HEK293 (cell line): Measurements from ENCODE around the gene ALDH8A1.

Experiments used
- AEBP2 ChIP-seq: fragments of 450-650 bp; formaldehyde crosslinking; IDR thresholded peaks from 2 replicates; pipeline ENCODE4 v1.5.1; 2016; ENCODE audit warnings: missing biosample characterization, missing genetic modification characterization, borderline replicate concordance
- CTCF ChIP-seq: fragments of 450-650 bp; formaldehyde crosslinking; IDR thresholded peaks from 2 replicates; pipeline ENCODE4 v1.5.1; 2016; ENCODE audit warnings: missing biosample characterization, missing genetic modification characterization
- YY1 ChIP-seq: fragments of 450-650 bp; formaldehyde crosslinking; IDR thresholded peaks from 2 replicates; pipeline ENCODE4 v1.5.1; 2018; ENCODE audit warnings: missing biosample characterization, missing genetic modification characterization
- ZBTB17 ChIP-seq: fragments of 450-650 bp; formaldehyde crosslinking; IDR thresholded peaks from 2 replicates; pipeline ENCODE4 v1.5.1; 2016; ENCODE audit warnings: missing biosample characterization, missing genetic modification characterization
- ZNF10 ChIP-seq: fragments of 450-650 bp; formaldehyde crosslinking; IDR thresholded peaks from 2 replicates; pipeline ENCODE4 v1.5.1; 2017; ENCODE audit warnings: missing biosample characterization, missing genetic modification characterization
- ZNF140 ChIP-seq: fragments of 450-650 bp; formaldehyde crosslinking; IDR thresholded peaks from 2 replicates; pipeline ENCODE4 v1.5.1; 2016; ENCODE audit warnings: missing biosample characterization, missing genetic modification characterization
- ZNF155 ChIP-seq: fragments of 450-650 bp; formaldehyde crosslinking; IDR thresholded peaks from 2 replicates; pipeline ENCODE4 v1.5.1; 2016; ENCODE audit warnings: missing biosample characterization, missing genetic modification characterization
- ZNF311 ChIP-seq: fragments of 450-650 bp; formaldehyde crosslinking; IDR thresholded peaks from 2 replicates; pipeline ENCODE4 v1.5.1; 2017; ENCODE audit warnings: missing biosample characterization, missing genetic modification characterization, borderline replicate concordance
- ZNF629 ChIP-seq: fragments of 450-650 bp; formaldehyde crosslinking; IDR thresholded peaks from 2 replicates; pipeline ENCODE4 v1.5.1; 2017; ENCODE audit warnings: missing biosample characterization, missing genetic modification characterization
- TF ChIP-seq, protein P1 (sequence below): fragments of 450-650 bp; formaldehyde crosslinking; IDR thresholded peaks from 2 replicates; pipeline ENCODE4 v1.5.1; 2016; ENCODE audit warnings: missing biosample characterization, missing genetic modification characterization, low read depth
- TF ChIP-seq, protein P2 (sequence below): fragments of 450-650 bp; formaldehyde crosslinking; IDR thresholded peaks from 2 replicates; pipeline ENCODE4 v1.5.1; 2016; ENCODE audit warnings: missing biosample characterization, missing genetic modification characterization

DNA sequence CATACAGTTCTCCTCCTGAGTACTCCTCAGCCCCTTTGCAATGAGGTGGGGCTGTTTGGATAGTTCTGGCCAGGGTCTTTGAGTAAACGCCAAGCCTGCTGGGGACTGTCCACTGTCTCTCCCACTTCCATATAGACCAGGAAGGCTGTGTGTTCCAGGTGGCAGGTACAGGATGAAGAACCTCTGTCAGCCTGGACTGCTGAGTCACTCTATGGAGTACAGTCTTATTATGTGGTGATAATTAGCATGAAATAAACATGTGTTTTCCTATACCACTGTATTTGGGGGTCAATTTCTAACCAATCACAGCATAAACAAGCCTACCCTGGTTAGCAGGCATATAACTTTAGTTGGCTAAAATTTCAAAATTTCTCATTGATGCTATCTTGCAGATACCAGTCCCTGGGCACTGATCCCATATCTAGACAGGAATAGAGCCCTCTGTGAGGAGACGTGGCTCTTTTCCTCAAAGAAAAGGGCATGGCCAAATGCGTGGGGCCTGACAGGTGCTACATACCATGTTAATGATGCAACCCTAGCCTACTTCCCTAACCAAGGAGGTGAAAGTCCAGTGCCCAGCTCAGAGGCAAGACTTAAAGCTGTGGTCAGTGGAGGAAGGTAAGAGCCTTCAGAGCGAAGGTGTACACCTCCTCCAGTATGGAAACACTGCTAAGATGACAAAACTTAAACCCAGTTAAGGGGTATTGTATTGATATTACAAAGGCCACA lies 4.5 kb upstream of the ALDH8A1 start:
- no peak for TF ChIP-seq CTCF
- TF ChIP-seq, protein P1, sequence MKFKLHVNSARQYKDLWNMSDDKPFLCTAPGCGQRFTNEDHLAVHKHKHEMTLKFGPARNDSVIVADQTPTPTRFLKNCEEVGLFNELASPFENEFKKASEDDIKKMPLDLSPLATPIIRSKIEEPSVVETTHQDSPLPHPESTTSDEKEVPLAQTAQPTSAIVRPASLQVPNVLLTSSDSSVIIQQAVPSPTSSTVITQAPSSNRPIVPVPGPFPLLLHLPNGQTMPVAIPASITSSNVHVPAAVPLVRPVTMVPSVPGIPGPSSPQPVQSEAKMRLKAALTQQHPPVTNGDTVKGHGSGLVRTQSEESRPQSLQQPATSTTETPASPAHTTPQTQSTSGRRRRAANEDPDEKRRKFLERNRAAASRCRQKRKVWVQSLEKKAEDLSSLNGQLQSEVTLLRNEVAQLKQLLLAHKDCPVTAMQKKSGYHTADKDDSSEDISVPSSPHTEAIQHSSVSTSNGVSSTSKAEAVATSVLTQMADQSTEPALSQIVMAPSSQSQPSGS (tag by site-specific recombination), result no peak
- TF ChIP-seq ZNF629 (tag by site-specific recombination), result no peak
- TF ChIP-seq AEBP2 (tag by site-specific recombination), result no peak
- TF ChIP-seq ZNF311 (tag by site-specific recombination), result no peak
- TF ChIP-seq YY1 (tag by site-specific recombination), result no peak
- TF ChIP-seq ZBTB17 (tag by site-specific recombination), result no peak
- TF ChIP-seq ZNF155 (tag by site-specific recombination), result no peak
- TF ChIP-seq ZNF140 (tag by site-specific recombination), result no peak
- no peak for TF ChIP-seq ZNF10 (tag by site-specific recombination)
- TF ChIP-seq, protein P2, sequence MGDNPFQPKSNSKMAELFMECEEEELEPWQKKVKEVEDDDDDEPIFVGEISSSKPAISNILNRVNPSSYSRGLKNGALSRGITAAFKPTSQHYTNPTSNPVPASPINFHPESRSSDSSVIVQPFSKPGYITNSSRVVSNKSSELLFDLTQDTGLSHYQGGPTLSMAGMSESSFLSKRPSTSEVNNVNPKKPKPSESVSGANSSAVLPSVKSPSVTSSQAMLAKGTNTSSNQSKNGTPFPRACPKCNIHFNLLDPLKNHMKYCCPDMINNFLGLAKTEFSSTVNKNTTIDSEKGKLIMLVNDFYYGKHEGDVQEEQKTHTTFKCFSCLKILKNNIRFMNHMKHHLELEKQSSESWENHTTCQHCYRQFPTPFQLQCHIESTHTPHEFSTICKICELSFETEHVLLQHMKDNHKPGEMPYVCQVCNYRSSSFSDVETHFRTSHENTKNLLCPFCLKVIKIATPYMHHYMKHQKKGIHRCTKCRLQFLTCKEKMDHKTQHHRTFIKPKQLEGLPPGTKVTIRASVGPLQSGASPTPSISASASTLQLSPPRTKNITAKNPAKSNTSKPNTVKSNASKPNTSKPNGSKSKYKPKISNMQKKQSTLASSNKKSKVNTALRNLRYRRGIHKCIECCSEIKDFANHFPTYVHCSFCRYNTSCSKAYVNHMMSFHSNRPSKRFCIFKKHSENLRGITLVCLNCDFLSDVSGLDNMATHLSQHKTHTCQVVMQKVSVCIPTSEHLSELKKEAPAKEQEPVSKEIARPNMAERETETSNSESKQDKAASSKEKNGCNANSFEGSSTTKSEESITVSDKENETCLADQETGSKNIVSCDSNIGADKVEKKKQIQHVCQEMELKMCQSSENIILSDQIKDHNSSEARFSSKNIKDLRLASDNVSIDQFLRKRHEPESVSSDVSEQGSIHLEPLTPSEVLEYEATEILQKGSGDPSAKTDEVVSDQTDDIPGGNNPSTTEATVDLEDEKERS (tag by site-specific recombination), result no peak
